GM12801 (cell line): ENCODE measurements around the gene SYTL3.

Experiments
- CTCF ChIP-seq: IDR thresholded peaks from one replicate; pipeline ENCODE4 v1.5.1; 2011; ENCODE audit warnings: control low read depth; ENCODE audit not compliant: insufficient read length; ENCODE audit errors: extremely low read depth

The SYTL3 gene

DNA sequence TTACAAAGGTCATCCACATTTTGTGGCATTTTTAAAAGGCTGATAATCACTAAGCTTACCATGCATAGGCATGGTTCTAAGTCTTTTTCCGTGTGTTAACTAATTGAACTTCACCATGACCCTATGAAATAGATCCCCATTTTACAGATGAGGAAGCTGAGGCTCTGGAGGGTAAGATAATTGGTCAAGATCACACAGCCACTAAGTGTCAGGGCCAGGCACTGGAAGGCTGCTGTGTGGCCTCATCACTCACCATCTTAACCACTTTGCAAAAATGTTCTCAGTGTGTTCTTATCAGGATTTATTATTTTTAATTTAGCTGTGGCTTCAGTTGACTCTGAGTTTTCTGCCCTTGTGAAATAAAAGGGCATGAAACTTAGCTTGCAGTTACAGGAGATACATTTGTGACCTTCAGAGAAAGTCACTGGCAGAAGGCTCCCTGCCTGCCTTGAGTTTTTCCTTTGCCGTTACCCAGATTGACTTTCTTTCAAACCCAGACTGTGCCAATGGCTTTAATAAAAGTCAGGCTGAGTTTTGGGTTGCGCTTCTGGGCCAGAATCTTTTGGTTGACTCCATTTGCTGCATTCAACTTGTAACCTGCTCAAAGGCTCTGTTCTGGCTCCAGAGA lies 87.3 kb downstream of the SYTL3 start:
- no peak for TF ChIP-seq CTCF

DNA sequence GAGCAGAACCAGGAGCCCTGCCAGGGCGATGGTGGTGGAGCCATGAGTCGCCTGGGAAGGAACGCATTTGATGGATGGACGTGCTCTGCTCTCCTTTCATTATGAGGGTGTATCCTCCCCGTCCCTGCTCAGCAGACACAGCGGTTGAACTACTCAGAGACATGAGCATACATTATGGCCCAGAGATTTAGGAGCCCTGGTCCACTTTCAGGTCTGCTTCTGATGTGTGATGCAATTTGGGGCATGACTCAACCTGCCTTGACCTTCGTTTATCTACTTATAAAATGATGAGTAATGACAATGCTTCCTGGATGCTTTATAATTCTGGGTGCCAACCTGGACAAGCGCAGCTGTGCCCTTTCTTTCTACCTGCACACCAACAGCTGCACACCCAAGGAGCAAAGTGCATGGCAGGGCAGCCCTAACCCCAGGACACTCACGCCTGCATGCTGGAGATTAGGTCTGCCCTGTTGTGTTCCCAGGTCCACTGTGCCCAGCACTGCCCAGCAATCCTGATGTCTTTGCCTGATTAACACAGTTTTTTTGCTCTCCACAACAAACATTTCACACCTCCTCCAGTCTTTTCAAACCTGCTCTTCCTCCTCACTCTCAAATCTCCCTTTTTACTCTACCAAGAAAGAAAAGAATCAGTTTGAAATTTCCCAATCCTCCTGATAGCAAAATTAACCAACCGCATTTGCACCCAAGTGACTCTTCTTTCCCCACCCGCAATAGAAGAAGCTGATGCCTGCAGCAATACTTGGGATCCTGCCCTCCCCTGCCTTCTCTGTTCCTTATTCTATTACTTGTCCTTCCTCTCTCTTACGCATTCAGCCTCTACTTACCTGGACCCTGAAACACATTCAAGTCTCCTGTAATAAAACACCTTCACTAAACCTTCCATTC lies 88.1 kb downstream of the SYTL3 start:
- no peak for TF ChIP-seq CTCF

DNA sequence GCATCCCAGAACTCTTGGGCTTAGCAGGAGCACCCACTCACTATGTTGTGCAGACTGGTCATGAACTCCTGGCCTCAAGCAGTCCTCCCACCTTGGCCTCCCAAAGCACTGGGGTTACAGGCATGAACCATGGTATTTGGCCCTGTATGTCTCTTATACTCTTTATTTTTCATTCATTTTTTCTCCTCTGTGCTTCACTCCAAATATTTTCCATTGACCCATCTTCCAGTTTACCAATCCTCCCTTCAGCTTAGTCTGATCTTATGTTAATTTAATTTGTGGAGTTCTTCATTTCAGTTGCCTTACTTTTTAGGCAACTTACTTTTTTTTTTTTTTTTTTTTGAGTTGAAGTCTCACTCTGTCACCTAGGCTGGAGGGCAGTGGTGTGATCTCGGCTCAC lies 89.8 kb downstream of the SYTL3 start:
- TF ChIP-seq CTCF: no peak

GRCh38 chr6:158743033-158743651 lies 93.3 kb downstream of the SYTL3 start:
- no peak for TF ChIP-seq CTCF

DNA sequence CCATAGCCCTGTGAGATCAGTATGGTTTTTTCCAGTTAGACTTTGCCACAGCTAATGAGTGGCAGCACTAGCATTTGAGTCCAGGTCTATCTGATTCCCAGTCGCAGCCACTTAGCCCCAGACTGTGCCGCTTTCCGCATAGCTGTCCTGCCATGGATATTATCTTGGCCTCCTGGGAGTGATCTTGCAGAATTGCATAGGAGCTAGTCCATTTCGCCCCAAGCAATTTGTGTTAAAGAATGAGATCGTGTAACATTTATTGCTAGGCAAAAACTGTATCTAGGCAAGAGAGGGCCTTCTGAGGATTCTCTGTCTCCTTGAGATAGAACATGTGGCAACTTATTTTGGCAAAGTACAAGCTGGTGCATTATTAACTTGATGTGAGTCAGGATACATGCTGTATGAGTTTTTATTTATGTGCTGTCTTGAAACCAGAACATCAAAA lies 95.2 kb downstream of the SYTL3 start:
- no peak for TF ChIP-seq CTCF

GRCh38 chr6:158751224-158751623 lies 101.4 kb downstream of the SYTL3 start:
- TF ChIP-seq CTCF: no peak

DNA sequence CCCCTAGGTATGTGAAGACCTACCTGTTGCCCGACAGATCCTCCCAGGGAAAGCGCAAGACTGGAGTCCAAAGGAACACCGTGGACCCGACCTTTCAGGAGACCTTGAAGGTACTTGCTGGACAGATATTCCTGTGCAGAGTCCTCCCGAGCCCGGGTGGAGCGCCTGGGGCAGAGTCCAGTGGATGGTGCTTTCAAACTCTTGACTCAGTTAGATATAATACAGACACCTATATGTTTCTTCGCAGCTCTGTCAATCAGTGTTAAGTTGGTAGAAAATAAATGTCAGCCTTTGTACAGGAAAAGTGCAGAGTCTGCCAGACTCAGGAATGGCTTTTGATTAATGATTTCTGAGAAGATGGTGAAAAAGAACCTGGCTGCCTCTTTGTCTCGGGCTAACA lies 102.1 kb downstream of the SYTL3 start:
- TF ChIP-seq CTCF: no peak
